SK-N-SH (cell line): Measurements from ENCODE around the gene RBM33. TPM values are rescaled to one million over a fixed set of nuclear protein-coding genes. Genes with fewer than 3 reads are reported as not detected.

ENCODE experiments used
- CTCF ChIA-PET: fragments of 300-600, 350-600 bp; formaldehyde crosslinking; extraction: SDS; loops from one replicate; lab custom pipeline; 2021; lab: Yijun Ruan, JAX
- POLR2A ChIA-PET: fragments of 350-600 bp; sonication (Branson Sonifier 250); formaldehyde crosslinking; extraction: SDS; loops from one replicate; lab custom pipeline; 2020; ENCODE audit warnings: antibody characterized with exemption, inconsistent platforms; lab: Yijun Ruan, JAX
- DNase-seq: peaks from one replicate; pipeline ENCODE4 v3.0.0; 2012
- H2AFZ ChIP-seq: fragments of 200-600 bp; sonication (generic); 2 replicates; pipeline ENCODE4 v1.8.1; 2016; ENCODE audit warnings: antibody characterized with exemption, mild to moderate bottlenecking, low read depth
- H3F3A ChIP-seq: fragments of 200-600 bp; sonication (generic); replicated peaks from 2 replicates; pipeline ENCODE3; 2016; ENCODE audit warnings: antibody characterized with exemption, mild to moderate bottlenecking; ENCODE audit not compliant: insufficient read depth
- H3K27ac ChIP-seq, 2 experiments: fragments of 200-500 bp in 1 of 2; fragments of 200-600 bp in 1 of 2; sonication (Bioruptor generic) in 1 of 2; sonication (generic), shearing (Covaris generic) in 1 of 2; 2 replicates each; pipeline versions ENCODE4 v1.5.1 to v1.6.1; 2014 to 2016; ENCODE audit warnings: low read depth in 2 of 2, inconsistent platforms in 1 of 2, low read length in 1 of 2, mild to moderate bottlenecking in 1 of 2, mixed read lengths in 1 of 2
- H3K27me3 ChIP-seq: fragments of 200-600 bp; sonication (generic), shearing (Covaris generic); 2 replicates; pipeline ENCODE4 v1.6.1; 2016; ENCODE audit warnings: mixed run types; ENCODE audit not compliant: insufficient read depth
- H3K36me3 ChIP-seq, 2 experiments: fragments of 200-500 bp in 1 of 2; fragments of 200-600 bp in 1 of 2; sonication (Bioruptor generic) in 1 of 2; sonication (generic) in 1 of 2; replicated peaks in 1 of 2; 2 replicates each; pipeline versions ENCODE3 to v1.5.1; 2014 to 2016; ENCODE audit warnings: low read length in 1 of 2, mild to moderate bottlenecking in 1 of 2; ENCODE audit not compliant: insufficient read depth in 2 of 2, control insufficient read depth in 1 of 2
- H3K4me1 ChIP-seq, 2 experiments: fragments of 200-500 bp in 1 of 2; fragments of 200-600 bp in 1 of 2; sonication (Bioruptor generic) in 1 of 2; sonication (generic), shearing (Covaris generic) in 1 of 2; 2 replicates each; pipeline versions ENCODE4 v1.5.1 to v1.6.1; 2014 to 2016; ENCODE audit warnings: low read depth in 1 of 2, low read length in 1 of 2, mixed run types in 1 of 2; ENCODE audit not compliant: insufficient read depth in 2 of 2, control insufficient read depth in 1 of 2
- H3K4me2 ChIP-seq: fragments of 200-600 bp; sonication (generic), shearing (Covaris generic); 2 replicates; pipeline ENCODE4 v1.6.1; 2017; ENCODE audit warnings: mixed run types
- H3K4me3 ChIP-seq, 2 experiments: fragments of 200-500 bp in 1 of 2; fragments of 200-600 bp in 1 of 2; sonication (Bioruptor generic) in 1 of 2; sonication (generic), shearing (Covaris generic) in 1 of 2; 2 replicates each; pipeline versions ENCODE4 v1.5.1 to v1.8.1; 2014 to 2016; ENCODE audit warnings: low read depth in 2 of 2, inconsistent platforms in 1 of 2, low read length in 1 of 2, mild to moderate bottlenecking in 1 of 2, mixed read lengths in 1 of 2, moderate library complexity in 1 of 2
- H3K79me2 ChIP-seq: fragments of 200-600 bp; sonication (generic); 2 replicates; pipeline ENCODE4 v1.8.1; 2017; ENCODE audit warnings: mild to moderate bottlenecking; ENCODE audit not compliant: insufficient read depth
- H3K9ac ChIP-seq: fragments of 200-600 bp; sonication (generic); 2 replicates; pipeline ENCODE4 v1.6.1; 2017; ENCODE audit warnings: mixed run types
- H3K9me2 ChIP-seq: fragments of 200-600 bp; sonication (generic); 2 replicates; pipeline ENCODE4 v1.6.1; 2017; ENCODE audit warnings: mixed run types
- H3K9me3 ChIP-seq: fragments of 200-600 bp; sonication (generic); 2 replicates; pipeline ENCODE4 v1.6.1; 2017; ENCODE audit warnings: mixed run types, mild to moderate bottlenecking, moderate library complexity
- H4K20me1 ChIP-seq: fragments of 200-600 bp; sonication (generic); 2 replicates; pipeline ENCODE4 v1.6.1; 2017; ENCODE audit warnings: mild to moderate bottlenecking, mixed run types; ENCODE audit not compliant: insufficient read depth
- CHD2 ChIP-seq: fragments of 150-350 bp; IDR thresholded peaks from 2 replicates; pipeline ENCODE4 v1.6.1; 2018; ENCODE audit warnings: low read length; ENCODE audit not compliant: partially characterized antibody
- CTCF ChIP-seq: fragments of 200-600 bp; sonication (generic); IDR thresholded peaks from 2 replicates; pipeline ENCODE4 v1.6.1; 2017; ENCODE audit warnings: antibody characterized with exemption, mild to moderate bottlenecking, moderate library complexity
- ELF1 ChIP-seq: IDR thresholded peaks from 2 replicates; pipeline ENCODE4 v1.4.0; 2012
- EP300 ChIP-seq, 2 experiments: IDR thresholded peaks; 2 replicates each; pipeline versions ENCODE4 v1.4.0 to v1.6.1; 2012; ENCODE audit warnings: borderline replicate concordance in 1 of 2, low read depth in 1 of 2, low read length in 1 of 2
- FOSL2 ChIP-seq: IDR thresholded peaks from 2 replicates; pipeline ENCODE4 v1.4.0; 2012; ENCODE audit warnings: low read depth, mild to moderate bottlenecking, moderate library complexity, borderline replicate concordance
- GATA2 ChIP-seq: sonication (generic); formaldehyde crosslinking; IDR thresholded peaks from 2 replicates; pipeline ENCODE4 v1.5.0; 2020; ENCODE audit warnings: mild to moderate bottlenecking, missing genetic modification reagents
- JUND ChIP-seq: IDR thresholded peaks from 2 replicates; pipeline ENCODE4 v1.4.0; 2012
- MEF2A ChIP-seq: IDR thresholded peaks from 2 replicates; pipeline ENCODE4 v1.4.0; 2012; ENCODE audit warnings: low read depth, borderline replicate concordance
- MXI1 ChIP-seq: IDR thresholded peaks from 2 replicates; pipeline ENCODE4 v1.6.1; 2012; ENCODE audit warnings: mild to moderate bottlenecking, low read depth, low read length, improper control_type of control experiment
- NFIC ChIP-seq: IDR thresholded peaks from 2 replicates; pipeline ENCODE4 v1.4.0; 2012; ENCODE audit warnings: borderline replicate concordance
- POLR2AphosphoS5 ChIP-seq: IDR thresholded peaks from 2 replicates; pipeline ENCODE4 v1.6.1; 2012; ENCODE audit warnings: low read depth, low read length
- RCOR1 ChIP-seq: fragments of 150-350 bp; IDR thresholded peaks from 2 replicates; pipeline ENCODE4 v1.6.1; 2017; ENCODE audit warnings: antibody characterized with exemption, low read length
- RFX5 ChIP-seq: IDR thresholded peaks from 2 replicates; pipeline ENCODE4 v1.6.1; 2012; ENCODE audit warnings: mild to moderate bottlenecking, improper control_type of control experiment, low read length
- SIN3A ChIP-seq: IDR thresholded peaks from 2 replicates; pipeline ENCODE4 v1.6.1; 2012; ENCODE audit warnings: low read depth, mild to moderate bottlenecking, low read length, moderate library complexity, borderline replicate concordance
- SMC3 ChIP-seq: IDR thresholded peaks from 2 replicates; pipeline ENCODE4 v1.6.1; 2012; ENCODE audit warnings: low read depth, low read length, improper control_type of control experiment
- TAF1 ChIP-seq: IDR thresholded peaks from 2 replicates; pipeline ENCODE4 v1.6.1; 2012; ENCODE audit warnings: low read depth, mild to moderate bottlenecking, low read length, moderate library complexity, borderline replicate concordance
- TCF12 ChIP-seq: IDR thresholded peaks from 2 replicates; pipeline ENCODE4 v1.4.0; 2012
- USF1 ChIP-seq: IDR thresholded peaks from 2 replicates; pipeline ENCODE4 v1.4.0; 2012; ENCODE audit warnings: low read depth, borderline replicate concordance
- ZBTB33 ChIP-seq: IDR thresholded peaks from 2 replicates; pipeline ENCODE4 v1.4.0; 2012; ENCODE audit warnings: low read depth, borderline replicate concordance
- WGBS: methylation state at CpG from one replicate; pipeline ENCODE4 v1.1.6; 2017; ENCODE audit warnings: low lambda C conversion rate; 5-methylcytosine and 5-hydroxymethylcytosine counted together
- polyA plus RNA-seq, 3 experiments: library from polyadenylated mRNA; depleted of rRNA; stranded (reverse); fragments of >200 nt; gene quantifications; 2 replicates each; pipeline ENCODE4 v1.2.3, GENCODE V29; 2012
- TF ChIP-seq, protein P1 (sequence below): IDR thresholded peaks from 2 replicates; pipeline ENCODE4 v1.4.0; 2012; ENCODE audit warnings: low read depth

The RBM33 gene
- polyA plus RNA-seq, 1 of the 3 experiments (the other 2 are of a cell fraction), result 13.8 TPM

- no peak overlapping the region for H2AFZ ChIP-seq
- no peak overlapping the region for H3K9ac ChIP-seq
- 87% methylated on average over 4 of the region's 4 CpGs for WGBS
- no peak overlapping the region for H3K4me2 ChIP-seq
- H4K20me1 ChIP-seq, result peaks cover 92% of the 10 kb centered on the region
- H3K27me3 ChIP-seq, result no peaks in the 10 kb centered on the region
- peaks cover 6 to 14% of the 10 kb centered on the region in 2 experiments; a peak in 3 of 4 replicates for H3K4me1 ChIP-seq
- H3K79me2 ChIP-seq, result peaks cover 96% of the 10 kb centered on the region
- H3K36me3 ChIP-seq, result peaks cover 6 to 13% of the 10 kb centered on the region in 2 experiments
- POLR2A ChIA-PET, result no interaction called here
- peaks cover 21% of the 10 kb centered on the region for H3F3A ChIP-seq
- no peak for DNase-seq
- H3K4me3 ChIP-seq, result no peak overlapping the region
- no peaks in the 10 kb centered on the region for H3K9me3 ChIP-seq
- TF ChIP-seq POLR2AphosphoS5, result no peak
- TF ChIP-seq CTCF, result no peak
- TF ChIP-seq RFX5, result no peak
- TF ChIP-seq RCOR1, result no peak
- no peak for TF ChIP-seq SIN3A
- no peak for TF ChIP-seq NFIC
- no peak for TF ChIP-seq SMC3
- TF ChIP-seq FOSL2, result no peak
- TF ChIP-seq USF1, result no peak
- TF ChIP-seq, protein P1, sequence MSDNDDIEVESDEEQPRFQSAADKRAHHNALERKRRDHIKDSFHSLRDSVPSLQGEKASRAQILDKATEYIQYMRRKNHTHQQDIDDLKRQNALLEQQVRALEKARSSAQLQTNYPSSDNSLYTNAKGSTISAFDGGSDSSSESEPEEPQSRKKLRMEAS, result no peak
- TF ChIP-seq EP300 (IDR thresholded peaks at IDR 0.05; ENCODE audit: borderline replicate concordance in 1 of 2, low read depth in 1 of 2, low read length in 1 of 2), result no peak
- CTCF ChIA-PET, result interaction anchor here (1.0 to 4.0 kb wide), 5 partner anchors 9 to 104 kb away, joined by 3 to 15 read pairs (median 4); no protein-coding TSS in a partner anchor
- H3K27ac ChIP-seq, result no peak overlapping the region
- H3K9me2 ChIP-seq, result no peaks in the 10 kb centered on the region
Observed at GRCh38 chr7:155663937-155664336, 19.5 kb downstream of the RBM33 start.

- H3K9me3 ChIP-seq, result no peaks in the 10 kb centered on the region
- peaks cover 28% of the 10 kb centered on the region for H3F3A ChIP-seq
- ChIA-PET CTCF (interaction anchor here (0.5 to 4.0 kb wide), 4 partner anchors 31 to 119 kb away, joined by 3 to 15 read pairs (median 3); no protein-coding TSS in a partner anchor), POLR2A (no interaction called here)
- H3K9me2 ChIP-seq, result no peaks in the 10 kb centered on the region
- H2AFZ ChIP-seq, result no peak overlapping the region
- WGBS, result 92% methylated on average over 9 of the region's 9 CpGs
- no peak for TF ChIP-seq CHD2
- TF ChIP-seq FOSL2, result no peak
- no peak for TF ChIP-seq ZBTB33
- TF ChIP-seq TAF1, result no peak
- TF ChIP-seq MXI1, result no peak
- TF ChIP-seq TCF12, result no peak
- TF ChIP-seq SIN3A, result no peak
- TF ChIP-seq ELF1, result no peak
- no peak for TF ChIP-seq POLR2AphosphoS5
- no peak for TF ChIP-seq GATA2
- TF ChIP-seq JUND, result no peak
- no peak for TF ChIP-seq SMC3
- TF ChIP-seq USF1, result no peak
- TF ChIP-seq RFX5, result no peak
- no peak for TF ChIP-seq MEF2A
- no peaks in the 10 kb centered on the region for H3K27me3 ChIP-seq
- H3K4me2 ChIP-seq, result peak overlapping the region; percentile 65
- H3K79me2 ChIP-seq, result peaks cover 96% of the 10 kb centered on the region
- peaks cover 6 to 8% of the 10 kb centered on the region in 2 experiments for H3K36me3 ChIP-seq
- DNase-seq, result no peak
- H3K4me1 ChIP-seq, result peaks cover 14 to 15% of the 10 kb centered on the region in 2 experiments; a peak in 3 of 4 replicates
- H3K9ac ChIP-seq, result peak overlapping the region; percentile 20; the same call in 1 of the 2 replicates
- peaks cover 92% of the 10 kb centered on the region for H4K20me1 ChIP-seq
- peak overlapping the region; percentile 7 to 85; a peak in 3 of 4 replicates for H3K27ac ChIP-seq
- H3K4me3 ChIP-seq, result peak overlapping the region in 1 of 2 experiments; percentile 3; a peak in 1 of 4 replicates
Observed at GRCh38 chr7:155665079-155665956, 20.9 kb downstream of the RBM33 start.
